HepG2 (cell line): Measurements from ENCODE around the gene ZG16. TPM values are rescaled to one million over a fixed set of nuclear protein-coding genes. Genes with fewer than 3 reads are reported as not detected.

Experiments
- ATAC-seq: fragments of 200-7000 bp; cut with Tn5 transposase; 3 replicates; pipeline ENCODE4 v1.9.1; 2020; ENCODE audit warnings: mild to moderate bottlenecking, moderate library complexity
- BruUV-seq: library from RNA; stranded (reverse); fragments of 400-500 nt; replicated peaks from 2 replicates; lab custom pipeline; 2021; lab: Mats Ljungman, UMichigan
- CTCF ChIA-PET: fragments of 300-600 bp; formaldehyde crosslinking; extraction: SDS; loops from one replicate; lab custom pipeline; 2021; ENCODE audit warnings: low total read pairs, inconsistent platforms, low intra/inter-chr PET ratio; lab: Yijun Ruan, JAX
- POLR2A ChIA-PET: fragments of 350-600 bp; sonication (Branson Sonifier 250); formaldehyde crosslinking; loops from one replicate; lab custom pipeline; 2020; ENCODE audit warnings: antibody characterized with exemption, inconsistent platforms; lab: Yijun Ruan, JAX
- DNase-seq: peaks from one replicate; pipeline ENCODE4 v3.0.0-alpha.2; 2015; ENCODE audit warnings: low spot score
- FAIRE-seq: peaks from 3 replicates; lab custom pipeline; 2011; peaks lifted over from hg19 to GRCh38; lab: Jason Lieb, UNC
- H2AFZ ChIP-seq: one replicate; pipeline ENCODE4 v1.6.1; 2011; ENCODE audit warnings: low read length, inconsistent platforms
- H3K27ac ChIP-seq: fragments of 300-600 bp; 3 replicates; pipeline ENCODE4 v1.8.0; 2011; ENCODE audit warnings: mixed run types, mild to moderate bottlenecking, mixed read lengths, low read length, inconsistent platforms; ENCODE audit not compliant: insufficient read depth; ENCODE audit errors: extremely low read length
- H3K27me3 ChIP-seq, 2 experiments: fragments of 200-600 bp in 1 of 2; 2 replicates in 1 of 2; 3 replicates in 1 of 2; pipeline versions ENCODE4 v1.6.0 to v1.8.0; 2011; ENCODE audit warnings: low read length in 2 of 2, mild to moderate bottlenecking in 2 of 2, moderate library complexity in 2 of 2, inconsistent platforms in 1 of 2; ENCODE audit not compliant: insufficient read depth in 2 of 2, control insufficient read depth in 1 of 2
- H3K36me3 ChIP-seq, 2 experiments: fragments of 200-600 bp in 1 of 2; replicated peaks in 1 of 2; 2 replicates in 1 of 2; 3 replicates in 1 of 2; pipeline versions ENCODE4 v1.5.1 to v1.8.0; 2011; ENCODE audit warnings: low read length in 2 of 2, inconsistent platforms in 1 of 2; ENCODE audit not compliant: insufficient read depth in 2 of 2, control insufficient read depth in 1 of 2
- H3K4me1 ChIP-seq: 2 replicates; pipeline ENCODE4 v1.5.1; 2012; ENCODE audit warnings: low read length, inconsistent platforms; ENCODE audit not compliant: insufficient read depth
- H3K4me2 ChIP-seq: 2 replicates; pipeline ENCODE4 v1.6.0; 2011; ENCODE audit warnings: low read depth, low read length, inconsistent platforms
- H3K4me3 ChIP-seq, 3 experiments: fragments of 200-600 bp in 1 of 3; sonication (generic), shearing (Covaris generic) in 1 of 3; replicated peaks in 1 of 3; 2 replicates each; pipeline ENCODE4 v1.5.1; 2011 to 2016; ENCODE audit warnings: low read length in 3 of 3, inconsistent platforms in 2 of 3, low read depth in 2 of 3, mild to moderate bottlenecking in 2 of 3, control low read depth in 1 of 3, mixed read lengths in 1 of 3; ENCODE audit not compliant: insufficient read depth in 1 of 3
- H3K79me2 ChIP-seq: one replicate; pipeline ENCODE4 v1.6.1; 2011; ENCODE audit warnings: low read length, inconsistent platforms; ENCODE audit not compliant: insufficient read depth
- H3K9ac ChIP-seq: 2 replicates; pipeline ENCODE4 v1.6.0; 2011; ENCODE audit warnings: mild to moderate bottlenecking, low read depth, low read length, inconsistent platforms; ENCODE audit not compliant: insufficient read depth
- H3K9me3 ChIP-seq: 2 replicates; pipeline ENCODE4 v1.5.1; 2012; ENCODE audit warnings: mild to moderate bottlenecking, low read length
- H4K20me1 ChIP-seq: 2 replicates; pipeline ENCODE4 v1.6.0; 2011; ENCODE audit warnings: inconsistent platforms, mild to moderate bottlenecking, low read length, moderate library complexity; ENCODE audit not compliant: insufficient read depth
- CEBPB ChIP-seq: IDR thresholded peaks from 2 replicates; pipeline ENCODE4 v1.6.1; 2011; ENCODE audit warnings: low read depth, low read length, improper control_type of control experiment, borderline replicate concordance
- DR1 ChIP-seq: sonication (generic); formaldehyde crosslinking; IDR thresholded peaks from 2 replicates; pipeline ENCODE4 v1.8.0; 2021; ENCODE audit warnings: mild to moderate bottlenecking, missing genetic modification reagents, inconsistent platforms
- EZH2 ChIP-seq: conservative IDR thresholded peaks from 2 replicates; pipeline ENCODE4 v1.6.1; 2012; ENCODE audit warnings: mild to moderate bottlenecking, low read depth, low read length, moderate library complexity
- KDM5B ChIP-seq: sonication (generic); formaldehyde crosslinking; IDR thresholded peaks from 2 replicates; pipeline ENCODE4 v1.4.0; 2020; ENCODE audit warnings: missing genetic modification reagents, mild to moderate bottlenecking, borderline replicate concordance
- LCORL ChIP-seq, 2 experiments: fragments of 450-650 bp in 1 of 2; sonication (generic) in 1 of 2; formaldehyde crosslinking in 1 of 2; IDR thresholded peaks; 2 replicates each; pipeline versions ENCODE4 v1.5.0 to v1.6.1; 2017 to 2020; ENCODE audit warnings: antibody characterized with exemption in 1 of 2, missing genetic modification reagents in 1 of 2
- PRPF4 ChIP-seq: fragments of 200-400 bp; formaldehyde crosslinking; IDR thresholded peaks from 2 replicates; pipeline ENCODE4 v1.6.1; 2016; ENCODE audit warnings: low read length, low read depth; ENCODE audit not compliant: poor library complexity, severe bottlenecking
- SMAD1 ChIP-seq: sonication (generic); formaldehyde crosslinking; IDR thresholded peaks from 2 replicates; pipeline ENCODE4 v1.4.0; 2020; ENCODE audit warnings: missing genetic modification reagents, low read depth, mild to moderate bottlenecking, borderline replicate concordance
- SRSF1 ChIP-seq: fragments of 200-400 bp; formaldehyde crosslinking; optimal IDR thresholded peaks from 2 replicates; pipeline ENCODE3; 2017; ENCODE audit warnings: mild to moderate bottlenecking, low read depth, low read length, moderate library complexity
- THAP11 ChIP-seq: IDR thresholded peaks from 2 replicates; pipeline ENCODE4 v1.6.1; 2016; ENCODE audit warnings: missing biosample characterization, missing genetic modification reagents
- ZEB1 ChIP-seq: IDR thresholded peaks from 2 replicates; pipeline ENCODE4 v1.6.1; 2012; ENCODE audit warnings: mild to moderate bottlenecking, low read depth, inconsistent platforms; ENCODE audit not compliant: insufficient replicate concordance
- ZMYM2 ChIP-seq: sonication (generic); formaldehyde crosslinking; IDR thresholded peaks from 2 replicates; pipeline ENCODE4 v1.8.0; 2022; ENCODE audit warnings: mild to moderate bottlenecking, missing genetic modification reagents
- ZNF20 ChIP-seq: sonication (generic); formaldehyde crosslinking; IDR thresholded peaks from 2 replicates; pipeline ENCODE4 v1.4.0; 2020; ENCODE audit warnings: mild to moderate bottlenecking, moderate library complexity, missing genetic modification reagents
- ZNF317 ChIP-seq: sonication (generic); formaldehyde crosslinking; IDR thresholded peaks from 2 replicates; pipeline ENCODE4 v1.5.0; 2020; ENCODE audit warnings: mild to moderate bottlenecking, missing genetic modification reagents
- ZNF331 ChIP-seq: sonication (generic); formaldehyde crosslinking; IDR thresholded peaks from 2 replicates; pipeline ENCODE4 v1.4.0; 2020; ENCODE audit warnings: missing genetic modification reagents
- ZNF530 ChIP-seq: sonication (generic); formaldehyde crosslinking; IDR thresholded peaks from 2 replicates; pipeline ENCODE4 v1.5.0; 2020; ENCODE audit warnings: low read depth, mild to moderate bottlenecking, missing genetic modification reagents
- ZNF672 ChIP-seq: sonication (generic); formaldehyde crosslinking; IDR thresholded peaks from 2 replicates; pipeline ENCODE4 v1.8.1; 2022; ENCODE audit warnings: missing genetic modification reagents
- WGBS: methylation state at CpG from one replicate; pipeline ENCODE4 v1.1.6; 2017; ENCODE audit warnings: low lambda C conversion rate; 5-methylcytosine and 5-hydroxymethylcytosine counted together
- in situ Hi-C: cut with HindIII; loops from 2 replicates; pipeline ENCODE4 v1.10.0; 2017; ENCODE audit warnings: low pct_unique_long_range_greater_than_20kb; ENCODE audit not compliant: extremely low pct_ligation_motif_present
- intact Hi-C: fragments of 100-400 bp; cut with micrococcal nuclease; formaldehyde crosslinking; loops from one replicate; pipeline ENCODE4 v1.10.0; 2022; ENCODE audit not compliant: unreplicated experiment
- polyA plus RNA-seq, 8 experiments: library from polyadenylated mRNA; depleted of rRNA in 3 of 8; stranded (reverse) in 7 of 8; unstranded in 1 of 8; fragments of >200 nt; fragmentation: Illumina TruSeq in 4 of 8; extraction: Trizol in 4 of 8; gene quantifications; 2 replicates each; pipeline versions ENCODE4 v1.2.1 to v1.2.3, GENCODE V29; 2011 to 2016; ENCODE audit warnings: low read depth in 4 of 8, missing spikeins in 1 of 8, mixed read lengths in 1 of 8; ENCODE audit not compliant: insufficient read depth in 1 of 8
- total RNA-seq, 5 experiments: library from RNA; depleted of rRNA; stranded (reverse); fragments of >200 nt; fragmentation: Illumina TruSeq; extraction: Trizol; gene quantifications; 2 replicates each; pipeline ENCODE4 v1.2.3, GENCODE V29; 2016; ENCODE audit warnings: low read depth in 1 of 5
- TF ChIP-seq, protein P1 (sequence below): sonication (generic); formaldehyde crosslinking; IDR thresholded peaks from 2 replicates; pipeline ENCODE4 v1.5.1; 2020; ENCODE audit warnings: missing genetic modification reagents, mild to moderate bottlenecking, borderline replicate concordance
- TF ChIP-seq, protein P2 (sequence below): sonication (generic); formaldehyde crosslinking; IDR thresholded peaks from 2 replicates; pipeline ENCODE4 v1.5.0; 2020; ENCODE audit warnings: missing genetic modification reagents
- TF ChIP-seq, protein P3 (sequence below): sonication (generic); formaldehyde crosslinking; IDR thresholded peaks from 2 replicates; pipeline ENCODE4 v1.8.0; 2022; ENCODE audit warnings: low read depth, missing genetic modification reagents

ZG16 gene
- total and polyA plus RNA-seq, 2 of the 13 experiments (the other 11 are each of a cell fraction or from before 2014, with no cell fraction given) = 0.04 to 0.07 TPM

DNA sequence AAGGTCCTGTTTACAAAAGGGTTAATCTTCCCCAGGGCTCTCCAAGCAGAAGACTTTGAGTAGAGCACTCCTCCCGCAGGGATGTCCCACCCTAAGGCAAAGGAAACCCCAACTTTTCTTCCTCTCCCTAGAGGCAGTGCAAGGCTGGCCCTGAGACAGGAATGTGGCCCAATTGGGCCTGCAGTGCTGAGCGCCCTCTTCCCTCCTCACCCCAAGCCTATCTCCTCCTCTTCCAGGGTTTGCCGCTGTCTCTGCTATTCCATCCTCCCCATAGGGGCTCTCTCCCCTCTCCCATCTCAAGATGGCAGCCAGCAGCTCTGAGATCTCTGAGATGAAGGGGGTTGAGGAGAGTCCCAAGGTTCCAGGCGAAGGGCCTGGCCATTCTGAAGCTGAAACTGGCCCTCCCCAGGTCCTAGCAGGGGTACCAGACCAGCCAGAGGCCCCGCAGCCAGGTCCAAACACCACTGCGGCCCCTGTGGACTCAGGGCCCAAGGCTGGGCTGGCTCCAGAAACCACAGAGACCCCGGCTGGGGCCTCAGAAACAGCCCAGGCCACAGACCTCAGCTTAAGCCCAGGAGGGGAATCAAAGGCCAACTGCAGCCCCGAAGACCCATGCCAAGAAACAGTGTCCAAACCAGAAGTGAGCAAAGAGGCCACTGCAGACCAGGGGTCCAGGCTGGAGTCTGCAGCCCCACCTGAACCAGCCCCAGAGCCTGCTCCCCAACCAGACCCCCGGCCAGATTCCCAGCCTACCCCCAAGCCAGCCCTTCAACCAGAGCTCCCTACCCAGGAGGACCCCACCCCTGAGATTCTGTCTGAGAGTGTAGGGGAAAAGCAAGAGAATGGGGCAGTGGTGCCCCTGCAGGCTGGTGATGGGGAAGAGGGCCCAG lies 34.9 kb downstream of the ZG16 start:
- in situ Hi-C loops = loop anchor here (25.0 kb wide), 1 partner anchor 849 kb away; the partner anchor contains the start of genes FBRS and PRR14
- TF ChIP-seq CEBPB (no peak), ZNF317 (CRISPR knock-in tag) (no peak), SMAD1 (CRISPR knock-in tag) (no peak), DR1 (CRISPR knock-in tag) (no peak), LCORL (IDR thresholded peaks at IDR 0.05) (no peak), LCORL (CRISPR knock-in tag; IDR thresholded peaks at IDR 0.05) (0 out of 2 replicates have a peak, but pooled peaks have one; percentile 25), ZMYM2 (CRISPR knock-in tag) (no peak), EZH2 (no peak), ZNF672 (no peak), ZEB1 (no peak), SRSF1 (peak; percentile 23), PRPF4 (no peak), KDM5B (CRISPR knock-in tag) (0 out of 2 replicates have a peak, but pooled peaks have one; percentile 75), ZNF331 (CRISPR knock-in tag) (no peak), ZNF530 (no peak), THAP11 (CRISPR knock-in tag) (no peak), ZNF20 (CRISPR knock-in tag) (no peak)
- TF ChIP-seq, protein P1, sequence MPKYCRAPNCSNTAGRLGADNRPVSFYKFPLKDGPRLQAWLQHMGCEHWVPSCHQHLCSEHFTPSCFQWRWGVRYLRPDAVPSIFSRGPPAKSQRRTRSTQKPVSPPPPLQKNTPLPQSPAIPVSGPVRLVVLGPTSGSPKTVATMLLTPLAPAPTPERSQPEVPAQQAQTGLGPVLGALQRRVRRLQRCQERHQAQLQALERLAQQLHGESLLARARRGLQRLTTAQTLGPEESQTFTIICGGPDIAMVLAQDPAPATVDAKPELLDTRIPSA (CRISPR knock-in tag) = no peak
- TF ChIP-seq, protein P2, sequence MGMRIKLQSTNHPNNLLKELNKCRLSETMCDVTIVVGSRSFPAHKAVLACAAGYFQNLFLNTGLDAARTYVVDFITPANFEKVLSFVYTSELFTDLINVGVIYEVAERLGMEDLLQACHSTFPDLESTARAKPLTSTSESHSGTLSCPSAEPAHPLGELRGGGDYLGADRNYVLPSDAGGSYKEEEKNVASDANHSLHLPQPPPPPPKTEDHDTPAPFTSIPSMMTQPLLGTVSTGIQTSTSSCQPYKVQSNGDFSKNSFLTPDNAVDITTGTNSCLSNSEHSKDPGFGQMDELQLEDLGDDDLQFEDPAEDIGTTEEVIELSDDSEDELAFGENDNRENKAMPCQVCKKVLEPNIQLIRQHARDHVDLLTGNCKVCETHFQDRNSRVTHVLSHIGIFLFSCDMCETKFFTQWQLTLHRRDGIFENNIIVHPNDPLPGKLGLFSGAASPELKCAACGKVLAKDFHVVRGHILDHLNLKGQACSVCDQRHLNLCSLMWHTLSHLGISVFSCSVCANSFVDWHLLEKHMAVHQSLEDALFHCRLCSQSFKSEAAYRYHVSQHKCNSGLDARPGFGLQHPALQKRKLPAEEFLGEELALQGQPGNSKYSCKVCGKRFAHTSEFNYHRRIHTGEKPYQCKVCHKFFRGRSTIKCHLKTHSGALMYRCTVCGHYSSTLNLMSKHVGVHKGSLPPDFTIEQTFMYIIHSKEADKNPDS = no peak
- TF ChIP-seq, protein P3, sequence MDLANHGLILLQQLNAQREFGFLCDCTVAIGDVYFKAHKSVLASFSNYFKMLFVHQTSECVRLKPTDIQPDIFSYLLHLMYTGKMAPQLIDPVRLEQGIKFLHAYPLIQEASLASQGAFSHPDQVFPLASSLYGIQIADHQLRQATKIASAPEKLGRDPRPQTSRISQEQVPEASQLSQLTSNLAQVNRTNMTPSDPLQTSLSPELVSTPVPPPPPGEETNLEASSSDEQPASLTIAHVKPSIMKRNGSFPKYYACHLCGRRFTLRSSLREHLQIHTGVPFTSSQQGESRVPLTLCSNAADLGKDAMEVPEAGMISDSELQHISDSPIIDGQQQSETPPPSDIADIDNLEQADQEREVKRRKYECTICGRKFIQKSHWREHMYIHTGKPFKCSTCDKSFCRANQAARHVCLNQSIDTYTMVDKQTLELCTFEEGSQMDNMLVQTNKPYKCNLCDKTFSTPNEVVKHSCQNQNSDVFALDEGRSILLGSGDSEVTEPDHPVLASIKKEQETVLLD (CRISPR knock-in tag) = no peak

More for the DNA sequence above, 34.9 kb downstream of the ZG16 start:
- H3K27me3 ChIP-seq = peaks cover 0 to 12% of the 10 kb centered on the region in 2 experiments; a peak in 2 of 5 replicates
- intact Hi-C loops = no loop called here
- no peak overlapping the region for H3K27ac ChIP-seq
- H3K9me3 ChIP-seq = no peaks in the 10 kb centered on the region
- H2AFZ ChIP-seq = no peak overlapping the region
- peaks cover 80% of the 10 kb centered on the region for H3K4me1 ChIP-seq
- peaks cover 18% of the 10 kb centered on the region; the same call in 1 of the 2 replicates for H4K20me1 ChIP-seq
- H3K36me3 ChIP-seq = peaks cover 6 to 26% of the 10 kb centered on the region in 2 experiments
- 21% methylated on average over 9 of the region's 9 CpGs for WGBS
- peak overlapping the region; percentile 95 for H3K4me2 ChIP-seq
- no peak for FAIRE-seq
- peak overlapping the region; percentile 42 for H3K9ac ChIP-seq
- DNase-seq = no peak
- no TSS peak for BruUV-seq
- ATAC-seq = no peak
- POLR2A ChIA-PET = interaction anchor here (0.7 to 4.3 kb wide), 9 partner anchors 8 to 252 kb away, joined by 3 to 16 read pairs (median 4); partner anchors contain the start of genes ALDOA, KIF22 and QPRT
- peak overlapping the region; percentile 52 to 75 (median 64) for H3K4me3 ChIP-seq
- H3K79me2 ChIP-seq = peaks cover 24% of the 10 kb centered on the region
- CTCF ChIA-PET = no interaction called here
